ENCODE data around the gene SLC49A3. TPM values are rescaled to one million over a fixed set of nuclear protein-coding genes. Genes with fewer than 3 reads are reported as not detected.

SLC49A3 gene
- total and polyA plus RNA-seq, 2 of the 8 experiments (the other 6 are each of a cell fraction or from before 2014, with no cell fraction given): 5.0 to 8.8 TPM

DNA sequence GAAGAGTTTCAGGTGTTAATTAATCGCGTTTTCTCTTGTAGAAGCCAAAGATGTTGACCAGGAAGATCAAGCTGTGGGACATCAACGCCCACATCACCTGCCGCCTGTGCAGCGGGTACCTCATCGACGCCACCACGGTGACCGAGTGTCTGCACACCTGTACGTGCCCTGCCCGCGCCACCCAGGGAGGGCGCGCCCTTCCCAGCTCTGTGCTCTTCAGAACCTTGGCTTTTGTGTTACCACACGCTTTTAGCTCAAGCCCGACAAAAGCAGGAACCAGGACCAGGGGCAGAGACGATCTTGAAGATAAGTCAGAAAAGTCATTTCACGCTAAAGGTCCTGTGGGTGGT lies 44.7 kb upstream of the SLC49A3 start:
- no peak overlapping the region for H4K5ac ChIP-seq (ENCODE audit: insufficient read length, low read depth, low read length)
- H3K56ac ChIP-seq (replicated peaks; ENCODE audit: insufficient read length, low read depth, low read length): no peak overlapping the region
- no peak overlapping the region for H2BK20ac ChIP-seq (ENCODE audit: low read length)
- no peak overlapping the region for H2BK5ac ChIP-seq (ENCODE audit: low read depth, low read length)
- no peak overlapping the region for H2AK5ac ChIP-seq (ENCODE audit: low read depth, low read length)
- POLR2A ChIA-PET (ENCODE audit: partially characterized antibody): no interaction called here
- 91% methylated on average over 18 of the region's 18 CpGs; no CpG with 5 or more reads in 1 of the 2 experiments for WGBS, 2 experiments (ENCODE audit: extremely low coverage in 1 of 2, insufficient coverage in 1 of 2, insufficient read length in 1 of 2, insufficient replicate concordance in 2 of 2, low coverage in 1 of 2, low lambda C conversion rate in 2 of 2, missing lambda C conversion rate in 1 of 2)
- no peaks in the 10 kb centered on the region for H3K27me3 ChIP-seq (replicated peaks in 1 of 4; ENCODE audit: control insufficient read depth in 3 of 4, extremely low read depth in 1 of 4, insufficient read depth in 3 of 4, low read length in 3 of 4)
- no peak overlapping the region for H3K4me3 ChIP-seq (ENCODE audit: extremely low read depth in 1 of 4, insufficient read depth in 2 of 4, low read depth in 3 of 4, low read length in 4 of 4)
- no peak overlapping the region for H3K27ac ChIP-seq (ENCODE audit: low read depth, low read length)
- DNase-seq (ENCODE audit: low read depth in 1 of 2, low spot score in 2 of 2): no peak
- no peak overlapping the region for H3K9ac ChIP-seq (replicated peaks in 1 of 4; ENCODE audit: extremely low read depth in 1 of 4, low read depth in 3 of 4, low read length in 3 of 4)
- peaks cover 0 to 4% of the 10 kb centered on the region in 2 experiments; a peak in 1 of 4 replicates for H3K79me2 ChIP-seq (ENCODE audit: control insufficient read depth in 1 of 2, insufficient read depth in 2 of 2, low read length in 2 of 2)
- no peak overlapping the region for H4K91ac ChIP-seq (replicated peaks; ENCODE audit: insufficient read length, low read length)
- H2BK12ac ChIP-seq (ENCODE audit: low read depth, low read length): no peak overlapping the region
- H3K9me3 ChIP-seq (ENCODE audit: insufficient read depth in 2 of 2, low read depth in 1 of 2, low read length in 1 of 2): peaks cover 0 to 5% of the 10 kb centered on the region in 2 experiments; a peak in 1 of 4 replicates
- no peak overlapping the region for H4K8ac ChIP-seq (ENCODE audit: extremely low read depth, insufficient read depth, low read length)
- no peak overlapping the region for H3K14ac ChIP-seq (ENCODE audit: insufficient read length)
- FAIRE-seq: no peak
- H4K20me1 ChIP-seq (replicated peaks in 1 of 2; ENCODE audit: control insufficient read depth in 1 of 2, insufficient read depth in 2 of 2, low read length in 2 of 2): peaks cover 9 to 17% of the 10 kb centered on the region in 2 experiments
- no peak overlapping the region for H3K4ac ChIP-seq (replicated peaks; ENCODE audit: insufficient read length, low read depth, low read length)
- no peaks in the 10 kb centered on the region for H3K23me2 ChIP-seq (ENCODE audit: low read depth, low read length)
- H3K4me2 ChIP-seq (ENCODE audit: insufficient read depth in 1 of 2, low read depth in 2 of 2, low read length in 2 of 2): no peak overlapping the region
- no peaks in the 10 kb centered on the region for H3K4me1 ChIP-seq (replicated peaks in 1 of 4; ENCODE audit: control insufficient read depth in 3 of 4, insufficient read depth in 4 of 4, low read length in 3 of 4)
- H3K23ac ChIP-seq (ENCODE audit: insufficient read length): no peak overlapping the region
- no peak overlapping the region for H2AFZ ChIP-seq (ENCODE audit: low read length)
- H3K18ac ChIP-seq (ENCODE audit: extremely low read depth, low read length): no peak overlapping the region
- no peak overlapping the region for H2BK15ac ChIP-seq (ENCODE audit: low read length)
- H2BK120ac ChIP-seq (replicated peaks; ENCODE audit: low read depth, low read length): no peak overlapping the region
- H3K79me1 ChIP-seq (ENCODE audit: low read depth, low read length): peaks cover 5% of the 10 kb centered on the region
- peaks cover 23 to 60% (median 36%) of the 10 kb centered on the region in 4 experiments for H3K36me3 ChIP-seq (ENCODE audit: control insufficient read depth in 2 of 4, insufficient read depth in 4 of 4, low read length in 3 of 4)
- CTCF ChIA-PET (ENCODE audit: partially characterized antibody): interaction anchor here (0.6 to 2.5 kb wide), 2 partner anchors 9 to 139 kb away, joined by 3 to 13 read pairs; no protein-coding TSS in a partner anchor
- TF ChIP-seq HDAC2 (IDR thresholded peaks at IDR 0.05; ENCODE audit: borderline replicate concordance in 1 of 2, low read depth in 2 of 2, low read length in 2 of 2) (no peak), MAFK (IDR thresholded peaks at IDR 0.05; ENCODE audit: low read depth, low read length) (no peak), SRF (IDR thresholded peaks at IDR 0.05; ENCODE audit: low read depth, low read length) (no peak), YY1 (IDR thresholded peaks at IDR 0.05; ENCODE audit: low read depth, low read length) (no peak), CBX8 (IDR thresholded peaks at IDR 0.05; ENCODE audit: borderline replicate concordance, low read depth, low read length) (no peak), CEBPB (IDR thresholded peaks at IDR 0.05; ENCODE audit: low read depth, low read length) (no peak), NRF1 (IDR thresholded peaks at IDR 0.05; ENCODE audit: low read depth, low read length) (no peak), KDM4A (IDR thresholded peaks at IDR 0.05; ENCODE audit: low read depth, low read length, severe bottlenecking) (no peak), RFX5 (IDR thresholded peaks at IDR 0.05; ENCODE audit: borderline replicate concordance, low read depth, low read length) (no peak), KDM1A (IDR thresholded peaks at IDR 0.05; ENCODE audit: borderline replicate concordance, low read length) (no peak), PHF8 (conservative IDR thresholded peaks at IDR 0.05; ENCODE audit: low read depth, low read length) (no peak), EP300 (IDR thresholded peaks at IDR 0.05; ENCODE audit: borderline replicate concordance in 1 of 2, low read depth in 2 of 2, low read length in 2 of 2) (no peak)
- TF ChIP-seq, protein P1, sequence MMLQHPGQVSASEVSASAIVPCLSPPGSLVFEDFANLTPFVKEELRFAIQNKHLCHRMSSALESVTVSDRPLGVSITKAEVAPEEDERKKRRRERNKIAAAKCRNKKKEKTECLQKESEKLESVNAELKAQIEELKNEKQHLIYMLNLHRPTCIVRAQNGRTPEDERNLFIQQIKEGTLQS (IDR thresholded peaks at IDR 0.05; ENCODE audit: insufficient read depth, low read depth, low read length): no peak

All from H1 (cell line).